ENCODE measurements around the gene KRTAP5-6. TPM values are rescaled to one million over a fixed set of nuclear protein-coding genes. Genes with fewer than 3 reads are reported as not detected.

KRTAP5-6 gene
- total RNA-seq, 1 experiment from 2014 or later: not detected

DNA sequence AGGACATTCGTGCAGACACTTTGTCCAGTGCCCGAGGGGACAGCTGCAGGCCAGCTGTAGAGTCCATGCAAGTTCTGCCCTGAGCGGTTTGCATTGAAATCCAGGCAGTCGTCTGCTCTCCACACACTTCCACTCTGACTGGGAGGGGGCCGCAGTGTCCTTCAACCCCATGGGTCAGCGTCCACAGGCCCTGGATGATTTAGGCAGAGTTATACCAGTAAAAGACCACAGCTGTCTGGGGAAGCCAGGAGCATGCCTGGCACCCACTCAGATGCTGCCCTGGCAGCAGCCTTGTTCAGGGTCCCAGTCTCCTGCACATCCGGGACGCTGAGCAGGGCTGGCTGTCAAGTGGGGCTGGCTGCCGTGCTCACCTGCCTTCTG is 40.9 kb upstream of the KRTAP5-6 start:
- DNase-seq (no peak), ATAC-seq (no peak)
- TF ChIP-seq EZH2 (IDR thresholded peaks at IDR 0.05; ENCODE audit: low read length, unreplicated experiment): no peak
- TF ChIP-seq, protein P1, sequence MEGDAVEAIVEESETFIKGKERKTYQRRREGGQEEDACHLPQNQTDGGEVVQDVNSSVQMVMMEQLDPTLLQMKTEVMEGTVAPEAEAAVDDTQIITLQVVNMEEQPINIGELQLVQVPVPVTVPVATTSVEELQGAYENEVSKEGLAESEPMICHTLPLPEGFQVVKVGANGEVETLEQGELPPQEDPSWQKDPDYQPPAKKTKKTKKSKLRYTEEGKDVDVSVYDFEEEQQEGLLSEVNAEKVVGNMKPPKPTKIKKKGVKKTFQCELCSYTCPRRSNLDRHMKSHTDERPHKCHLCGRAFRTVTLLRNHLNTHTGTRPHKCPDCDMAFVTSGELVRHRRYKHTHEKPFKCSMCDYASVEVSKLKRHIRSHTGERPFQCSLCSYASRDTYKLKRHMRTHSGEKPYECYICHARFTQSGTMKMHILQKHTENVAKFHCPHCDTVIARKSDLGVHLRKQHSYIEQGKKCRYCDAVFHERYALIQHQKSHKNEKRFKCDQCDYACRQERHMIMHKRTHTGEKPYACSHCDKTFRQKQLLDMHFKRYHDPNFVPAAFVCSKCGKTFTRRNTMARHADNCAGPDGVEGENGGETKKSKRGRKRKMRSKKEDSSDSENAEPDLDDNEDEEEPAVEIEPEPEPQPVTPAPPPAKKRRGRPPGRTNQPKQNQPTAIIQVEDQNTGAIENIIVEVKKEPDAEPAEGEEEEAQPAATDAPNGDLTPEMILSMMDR (conservative IDR thresholded peaks at IDR 0.05; ENCODE audit: low read depth, low read length): no peak
- no peak for TF ChIP-seq EZH2phosphoT487 (IDR thresholded peaks at IDR 0.05; ENCODE audit: borderline replicate concordance, low read length)
- Histone ChIP-seq H3K9me2 (replicated peaks; ENCODE audit: low read length) (no peaks in the 10 kb centered on the region), H3K4me2 (ENCODE audit: low read length) (no peak overlapping the region), H4K20me1 (ENCODE audit: low read length) (no peaks in the 10 kb centered on the region), H3K9me3 (ENCODE audit: low read length) (no peaks in the 10 kb centered on the region), H3K27ac (ENCODE audit: low read length) (no peak overlapping the region), H3K4me3 (ENCODE audit: low read length) (no peak overlapping the region), H3K9ac (ENCODE audit: low read length) (no peak overlapping the region), H3K4me1 (ENCODE audit: insufficient read depth, low read length) (no peaks in the 10 kb centered on the region), H3F3A (ENCODE audit: low read length, unreplicated experiment) (no peaks in the 10 kb centered on the region), H3K27me3 (ENCODE audit: low read length) (peaks cover 17% of the 10 kb centered on the region), H3K79me2 (ENCODE audit: low read length) (no peaks in the 10 kb centered on the region), H2AFZ (ENCODE audit: low read length) (no peak overlapping the region), H3K36me3 (ENCODE audit: low read depth, low read length) (no peaks in the 10 kb centered on the region)
- CTCF ChIA-PET: no interaction called here
- intact Hi-C loops (cut with micrococcal nuclease): no loop called here
- BruUV-seq (replicated peaks): no TSS peak
- POLR2A ChIA-PET (ENCODE audit: unreplicated experiment): no interaction called here

DNA sequence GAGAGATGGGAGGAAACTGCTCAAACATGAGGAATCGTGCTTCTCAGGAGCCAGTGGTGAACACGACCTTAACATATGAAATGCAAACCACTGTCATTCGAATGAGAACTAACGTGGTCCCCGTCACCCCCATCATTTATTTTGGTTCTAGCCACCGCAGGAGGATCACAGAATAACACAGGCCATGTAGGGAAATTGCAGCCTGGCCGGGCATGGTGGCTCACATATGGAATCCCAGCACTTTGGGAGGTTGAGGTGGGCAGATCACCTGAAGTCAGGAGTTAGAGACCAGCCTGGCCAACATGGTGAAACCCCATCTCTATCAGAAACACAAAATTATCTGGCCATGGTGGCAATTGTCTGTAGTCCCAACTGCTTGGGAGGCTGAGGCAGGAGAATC is 40.3 kb upstream of the KRTAP5-6 start:
- Histone ChIP-seq H3K4me3 (ENCODE audit: low read length) (no peak overlapping the region), H3K9me2 (replicated peaks; ENCODE audit: low read length) (no peaks in the 10 kb centered on the region), H3K9me3 (ENCODE audit: low read length) (no peaks in the 10 kb centered on the region), H3K9ac (ENCODE audit: low read length) (no peak overlapping the region), H2AFZ (ENCODE audit: low read length) (no peak overlapping the region), H3K27me3 (ENCODE audit: low read length) (peaks cover 17% of the 10 kb centered on the region), H3K27ac (ENCODE audit: low read length) (no peak overlapping the region), H3K4me1 (ENCODE audit: insufficient read depth, low read length) (no peaks in the 10 kb centered on the region), H3K4me2 (ENCODE audit: low read length) (no peak overlapping the region), H3F3A (ENCODE audit: low read length, unreplicated experiment) (no peaks in the 10 kb centered on the region), H4K20me1 (ENCODE audit: low read length) (no peaks in the 10 kb centered on the region), H3K79me2 (ENCODE audit: low read length) (no peaks in the 10 kb centered on the region), H3K36me3 (ENCODE audit: low read depth, low read length) (no peaks in the 10 kb centered on the region)
- DNase-seq (no peak), ATAC-seq (no peak)
- intact Hi-C loops (cut with micrococcal nuclease): no loop called here
- no TSS peak for BruUV-seq (replicated peaks)
- POLR2A ChIA-PET (ENCODE audit: unreplicated experiment): no interaction called here
- no peak for TF ChIP-seq EZH2 (IDR thresholded peaks at IDR 0.05; ENCODE audit: low read length, unreplicated experiment)
- no peak for TF ChIP-seq EZH2phosphoT487 (IDR thresholded peaks at IDR 0.05; ENCODE audit: borderline replicate concordance, low read length)
- TF ChIP-seq, protein P1 (conservative IDR thresholded peaks at IDR 0.05; ENCODE audit: low read depth, low read length): no peak
- CTCF ChIA-PET: no interaction called here

DNA sequence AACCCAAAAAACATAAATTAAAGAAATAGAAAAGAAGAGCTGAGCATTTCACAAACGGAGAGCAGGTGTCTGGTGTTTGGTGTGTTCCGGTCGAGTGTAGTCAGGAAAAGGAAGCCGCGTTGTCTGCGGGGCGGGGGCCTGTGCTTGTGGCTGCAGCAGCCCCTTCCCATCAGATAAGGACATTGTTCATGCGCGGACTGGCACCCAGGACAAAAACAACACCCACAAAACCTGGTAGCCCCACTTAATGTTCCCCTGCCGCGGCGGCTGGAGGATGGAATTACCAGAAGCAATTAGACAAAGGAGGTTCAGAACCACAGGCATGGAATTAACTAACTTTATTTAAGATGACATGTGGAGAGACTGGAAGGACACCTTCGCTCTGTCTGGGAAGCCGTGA is 37.5 kb upstream of the KRTAP5-6 start:
- no peaks in the 10 kb centered on the region for H3K9me3 ChIP-seq (ENCODE audit: low read length)
- no peak overlapping the region for H2AFZ ChIP-seq (ENCODE audit: low read length)
- intact Hi-C loops (cut with micrococcal nuclease): no loop called here
- ATAC-seq (no peak), DNase-seq (no peak)
- H3F3A ChIP-seq (ENCODE audit: low read length, unreplicated experiment): no peaks in the 10 kb centered on the region
- POLR2A ChIA-PET (ENCODE audit: unreplicated experiment): no interaction called here
- no peaks in the 10 kb centered on the region for H3K36me3 ChIP-seq (ENCODE audit: low read depth, low read length)
- H3K9me2 ChIP-seq (replicated peaks; ENCODE audit: low read length): no peaks in the 10 kb centered on the region
- H3K4me2 ChIP-seq (ENCODE audit: low read length): no peak overlapping the region
- no peak overlapping the region for H3K4me3 ChIP-seq (ENCODE audit: low read length)
- H4K20me1 ChIP-seq (ENCODE audit: low read length): no peaks in the 10 kb centered on the region
- CTCF ChIA-PET: no interaction called here
- peaks cover 17% of the 10 kb centered on the region for H3K27me3 ChIP-seq (ENCODE audit: low read length)
- TF ChIP-seq, protein P1 (conservative IDR thresholded peaks at IDR 0.05; ENCODE audit: low read depth, low read length): no peak
- TF ChIP-seq EZH2phosphoT487 (IDR thresholded peaks at IDR 0.05; ENCODE audit: borderline replicate concordance, low read length) (no peak), EZH2 (IDR thresholded peaks at IDR 0.05; ENCODE audit: low read length, unreplicated experiment) (no peak)
- no peaks in the 10 kb centered on the region for H3K79me2 ChIP-seq (ENCODE audit: low read length)
- no peaks in the 10 kb centered on the region for H3K4me1 ChIP-seq (ENCODE audit: insufficient read depth, low read length)
- H3K27ac ChIP-seq (ENCODE audit: low read length): no peak overlapping the region
- BruUV-seq (replicated peaks): no TSS peak
- no peak overlapping the region for H3K9ac ChIP-seq (ENCODE audit: low read length)

Data from PC-3 (cell line).